Keratinocyte (primary cell): Measurements from ENCODE around the gene AJUBA. TPM values are rescaled to one million over a fixed set of nuclear protein-coding genes. Genes with fewer than 3 reads are reported as not detected.
"Not testable (repeated sequence)": the region's sequence is repeated elsewhere in the genome, so short reads cannot be mapped to it uniquely, and the experiment has no call there.

ENCODE experiments used
- DNase-seq: peaks from one replicate; pipeline ENCODE4 v3.0.0-alpha.2; 2011; ENCODE audit warnings: low read depth, missing footprints, low spot score
- FAIRE-seq: peaks from 2 replicates; lab custom pipeline; 2011; peaks lifted over from hg19 to GRCh38; lab: Jason Lieb, UNC
- H2AFZ ChIP-seq: 2 replicates; pipeline ENCODE4 v1.6.0; 2012; ENCODE audit warnings: low read length, control low read depth, inconsistent platforms; ENCODE audit not compliant: control insufficient read depth
- H3K27ac ChIP-seq: 2 replicates; pipeline ENCODE4 v1.5.1; 2011; ENCODE audit warnings: low read length; ENCODE audit not compliant: control insufficient read depth, insufficient read depth
- H3K27me3 ChIP-seq: 3 replicates; pipeline ENCODE4 v1.6.0; 2011; ENCODE audit warnings: low read length; ENCODE audit not compliant: control insufficient read depth, insufficient read depth; ENCODE audit errors: extremely low read depth
- H3K36me3 ChIP-seq, 2 experiments: 2 replicates in 1 of 2; 3 replicates in 1 of 2; pipeline ENCODE4 v1.5.1; 2011; ENCODE audit warnings: low read length in 2 of 2, mild to moderate bottlenecking in 1 of 2; ENCODE audit not compliant: control insufficient read depth in 2 of 2, insufficient read depth in 2 of 2; ENCODE audit errors: extremely low read depth in 1 of 2
- H3K4me1 ChIP-seq: 3 replicates; pipeline ENCODE4 v1.5.1; 2011; ENCODE audit warnings: low read length; ENCODE audit not compliant: control insufficient read depth, insufficient read depth; ENCODE audit errors: extremely low read depth
- H3K4me2 ChIP-seq: 3 replicates; pipeline ENCODE4 v1.6.0; 2011; ENCODE audit warnings: low read depth, low read length; ENCODE audit not compliant: control insufficient read depth, insufficient read depth; ENCODE audit errors: extremely low read depth
- H3K4me3 ChIP-seq, 3 experiments: fragments of 200-600 bp in 1 of 3; sonication (generic) in 1 of 3; 2 replicates in 2 of 3; 3 replicates in 1 of 3; pipeline ENCODE4 v1.5.1; 2011 to 2016; ENCODE audit warnings: low read length in 3 of 3, mild to moderate bottlenecking in 3 of 3, control low read depth in 2 of 3, inconsistent platforms in 1 of 3, low read depth in 1 of 3, mixed read lengths in 1 of 3, mixed run types in 1 of 3, moderate library complexity in 1 of 3; ENCODE audit not compliant: control insufficient read depth in 2 of 3, insufficient read depth in 2 of 3; ENCODE audit errors: extremely low read depth in 1 of 3
- H3K79me2 ChIP-seq: 2 replicates; pipeline ENCODE4 v1.6.0; 2012; ENCODE audit warnings: low read length; ENCODE audit not compliant: control insufficient read depth, insufficient read depth
- H3K9ac ChIP-seq: 3 replicates; pipeline ENCODE4 v1.6.0; 2011; ENCODE audit warnings: low read length; ENCODE audit not compliant: control insufficient read depth, insufficient read depth; ENCODE audit errors: extremely low read depth
- H3K9me1 ChIP-seq: 3 replicates; pipeline ENCODE4 v1.6.0; 2011; ENCODE audit warnings: low read length; ENCODE audit not compliant: control insufficient read depth, insufficient read depth; ENCODE audit errors: extremely low read depth
- H3K9me3 ChIP-seq: 2 replicates; pipeline ENCODE4 v1.5.1; 2012; ENCODE audit warnings: low read depth, low read length; ENCODE audit not compliant: control insufficient read depth
- H4K20me1 ChIP-seq: 3 replicates; pipeline ENCODE4 v1.6.0; 2011; ENCODE audit warnings: low read length; ENCODE audit not compliant: control insufficient read depth, insufficient read depth; ENCODE audit errors: extremely low read depth
- CTCF ChIP-seq, 3 experiments: IDR thresholded peaks in 1 of 3; conservative IDR thresholded peaks in 1 of 3; optimal IDR thresholded peaks in 1 of 3; 2 replicates in 2 of 3; 3 replicates in 1 of 3; pipeline versions ENCODE3 to v1.5.1; 2011; ENCODE audit warnings: low read length in 3 of 3, mild to moderate bottlenecking in 3 of 3, moderate library complexity in 2 of 3, control low read depth in 1 of 3, inconsistent platforms in 1 of 3; ENCODE audit not compliant: insufficient read depth in 2 of 3; ENCODE audit errors: extremely low read depth in 1 of 3
- EZH2 ChIP-seq: IDR thresholded peaks from one replicate; pipeline ENCODE4 v1.6.1; 2012; ENCODE audit warnings: inconsistent platforms, mild to moderate bottlenecking, low read length, moderate library complexity
- dilution Hi-C: fragments of 300-500 bp; cut with MboI; formaldehyde crosslinking; loops from one replicate; pipeline ENCODE4 v1.7.0; 2020; ENCODE audit warnings: low sequenced_read_pairs; ENCODE audit not compliant: extremely low pct_ligation_motif_present
- polyA plus RNA-seq, 5 experiments: library from polyadenylated mRNA; depleted of rRNA in 3 of 5; stranded (reverse) in 3 of 5; stranded (forward) in 1 of 5; unstranded in 1 of 5; fragments of >200 nt; gene quantifications; 1 replicate in 1 of 5; 2 replicates in 3 of 5; 3 replicates in 1 of 5; pipeline versions ENCODE4 v1.2.1 to v1.2.3, GENCODE V29; 2011 to 2012; ENCODE audit warnings: missing spikeins in 2 of 5, low read depth in 1 of 5, low replicate concordance in 1 of 5

AJUBA gene
- polyA plus RNA-seq, 1 donor (not counting 4 experiments of a cell fraction or from before 2014, with no cell fraction given) = 157 TPM

DNA sequence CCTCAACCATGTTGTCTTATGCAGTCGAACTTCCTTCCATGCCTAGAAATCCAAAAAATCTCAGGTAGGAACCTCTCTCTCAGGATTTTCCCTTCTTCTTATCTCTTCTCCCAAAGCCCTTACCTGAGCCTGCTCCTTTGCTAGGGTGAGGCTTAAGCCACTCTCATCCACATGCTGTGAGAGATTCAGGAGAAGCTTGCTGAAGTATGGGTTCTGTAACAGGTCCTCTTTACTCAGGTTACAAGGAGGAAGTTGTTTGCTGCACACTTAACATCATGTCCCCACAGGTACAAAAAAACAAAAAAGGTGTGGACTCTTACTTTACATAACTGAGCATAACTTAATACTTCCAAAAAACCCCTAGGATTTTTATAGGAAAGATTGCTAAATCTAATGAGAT lies 29.9 kb downstream of the AJUBA start:
- dilution Hi-C loops = no loop called here
- no peak for DNase-seq
- no peaks in the 10 kb centered on the region for H4K20me1 ChIP-seq
- no peaks in the 10 kb centered on the region for H3K9me3 ChIP-seq
- H3K4me2 ChIP-seq = no peak overlapping the region
- H3K4me3 ChIP-seq = no peak overlapping the region
- no peaks in the 10 kb centered on the region for H3K79me2 ChIP-seq
- peaks cover 4 to 9% of the 10 kb centered on the region in 2 experiments for H3K36me3 ChIP-seq
- H3K27me3 ChIP-seq = no peaks in the 10 kb centered on the region
- no peak overlapping the region for H2AFZ ChIP-seq
- TF ChIP-seq CTCF (optimal IDR thresholded peaks at IDR 0.05 in 1 of 3, IDR thresholded peaks at IDR 0.05 in 1 of 3, conservative IDR thresholded peaks at IDR 0.05 in 1 of 3; ENCODE audit: extremely low read depth in 1 of 3, insufficient read depth in 2 of 3, low read length in 3 of 3) = no peak
- TF ChIP-seq EZH2 = no peak
- H3K4me1 ChIP-seq = peaks cover 18% of the 10 kb centered on the region
- H3K9ac ChIP-seq = no peak overlapping the region
- no peak for FAIRE-seq
- H3K9me1 ChIP-seq = no peaks in the 10 kb centered on the region
- no peak overlapping the region for H3K27ac ChIP-seq

GRCh38 chr14:22951795-22952194 lies 30.6 kb downstream of the AJUBA start:
- H3K9ac ChIP-seq, H3K9me3 ChIP-seq, H3K4me2 ChIP-seq, H3K9me1 ChIP-seq, H3K79me2 ChIP-seq, dilution Hi-C loops, DNase-seq, H3K27me3 ChIP-seq, H3K4me3 ChIP-seq, FAIRE-seq, H3K27ac ChIP-seq, H4K20me1 ChIP-seq, H2AFZ ChIP-seq: not testable (repeated sequence)
- H3K4me1 ChIP-seq = peaks cover 14% of the 10 kb centered on the region
- peaks cover 5 to 14% of the 10 kb centered on the region in 2 experiments for H3K36me3 ChIP-seq

GRCh38 chr14:22945642-22946041 lies 36.7 kb downstream of the AJUBA start:
- Histone ChIP-seq H3K4me2 (no peak overlapping the region), H3K9me3 (no peaks in the 10 kb centered on the region), H3K27me3 (no peaks in the 10 kb centered on the region), H3K79me2 (no peaks in the 10 kb centered on the region), H3K9ac (no peak overlapping the region), H3K27ac (no peak overlapping the region), H3K36me3 (peaks cover 5 to 17% of the 10 kb centered on the region in 2 experiments), H3K4me1 (no peaks in the 10 kb centered on the region), H2AFZ (no peak overlapping the region), H3K9me1 (no peaks in the 10 kb centered on the region), H3K4me3 (no peak overlapping the region), H4K20me1 (no peaks in the 10 kb centered on the region)
- DNase-seq (no peak), FAIRE-seq (no peak)
- no peak for TF ChIP-seq CTCF (optimal IDR thresholded peaks at IDR 0.05 in 1 of 3, IDR thresholded peaks at IDR 0.05 in 1 of 3, conservative IDR thresholded peaks at IDR 0.05 in 1 of 3; ENCODE audit: extremely low read depth in 1 of 3, insufficient read depth in 2 of 3, low read length in 3 of 3)
- TF ChIP-seq EZH2 = no peak
- dilution Hi-C loops = no loop called here
